CD4-positive, alpha-beta T cell treated with Interleukin-10 for 1 hour (primary cell): ENCODE results near the gene UBA52.
"Not testable (repeated sequence)": the region's sequence is repeated elsewhere in the genome, so short reads cannot be mapped to it uniquely, and the experiment has no call there.

ENCODE experiments used
- DNase-seq: peaks from one replicate; pipeline ENCODE4 v3.0.0-alpha.2; 2020

UBA52 gene

GRCh38 chr19:18557411-18558201 is 14.1 kb upstream of the UBA52 start, which contains the start of gene KXD1:
KXD1 (plus strand) TSS chr19:18557870; CDS start chr19:18562057, 4,187 bp downstream.
- DNase-seq = peak; percentile 99

- DNase-seq = peak; percentile 19
Observed at GRCh38 chr19:18558202-18558555, 13.5 kb upstream of the UBA52 start.

- DNase-seq = peak; percentile 8
Observed at GRCh38 chr19:18558604-18559003, 13.1 kb upstream of the UBA52 start.

GRCh38 chr19:18559685-18560084 is 12.0 kb upstream of the UBA52 start:
- DNase-seq = no peak

GRCh38 chr19:18562086-18562485 is 9.6 kb upstream of the UBA52 start:
- DNase-seq = no peak

GRCh38 chr19:18566953-18567352 is 4.7 kb upstream of the UBA52 start:
- DNase-seq = no peak

- no peak for DNase-seq
Observed at GRCh38 chr19:18568367-18568766, 3.3 kb upstream of the UBA52 start.

GRCh38 chr19:18574691-18575291 is 3.1 kb downstream of the UBA52 start:
- no peak for DNase-seq

GRCh38 chr19:18576383-18576782 is 4.7 kb downstream of the UBA52 start:
- DNase-seq = no peak

GRCh38 chr19:18577365-18577914 is 5.8 kb downstream of the UBA52 start:
- no peak for DNase-seq

- no peak for DNase-seq
Observed at GRCh38 chr19:18580311-18580710, 8.7 kb downstream of the UBA52 start.

GRCh38 chr19:18586306-18586705 is 14.6 kb downstream of the UBA52 start:
- no peak for DNase-seq

- DNase-seq = no peak
Observed at GRCh38 chr19:18587561-18587960, 15.9 kb downstream of the UBA52 start.

- DNase-seq = no peak
Observed at GRCh38 chr19:18587962-18588610, 16.4 kb downstream of the UBA52 start.

GRCh38 chr19:18588611-18589379 is 17.1 kb downstream of the UBA52 start, which contains the start of gene REX1BD:
REX1BD (plus strand) TSS chr19:18588798; CDS start chr19:18588802, 4 bp downstream.
- peak; percentile 90 for DNase-seq

- peak; percentile 76 for DNase-seq
Observed at GRCh38 chr19:18589380-18590272, 18.0 kb downstream of the UBA52 start.

- DNase-seq = no peak
Observed at GRCh38 chr19:18590273-18591272, 18.9 kb downstream of the UBA52 start.

GRCh38 chr19:18591735-18592385 is 20.2 kb downstream of the UBA52 start:
- DNase-seq = no peak

- not testable (repeated sequence) for DNase-seq
Observed at GRCh38 chr19:18592732-18593131, 21.1 kb downstream of the UBA52 start.
